Gastroesophageal sphincter (tissue), 4 donors: ENCODE results near the gene ZNF521. TPM values are rescaled to one million over a fixed set of nuclear protein-coding genes. Genes with fewer than 3 reads are reported as not detected.

Source experiments
- ATAC-seq: fragments of 150-250 bp; one replicate; pipeline ENCODE4 v1.9.1; 2016; ENCODE audit warnings: mild to moderate bottlenecking, moderate library complexity
- H3K27ac ChIP-seq, 4 donors: fragments of 200-600 bp; sonication (generic) in 3 of 4; 1 replicate in 3 of 4; 2 replicates in 1 of 4; pipeline ENCODE4 v1.5.1; 2016 to 2019
- H3K27me3 ChIP-seq: fragments of 200-600 bp; sonication (generic); one replicate; pipeline ENCODE4 v1.5.1; 2019
- H3K36me3 ChIP-seq, 2 donors: fragments of 200-600 bp; sonication (generic); one replicate each; pipeline ENCODE4 v1.5.1; 2019; ENCODE audit warnings: control low read depth in 1 of 2
- H3K4me1 ChIP-seq, 3 donors: fragments of 200-600 bp; sonication (generic); 1 replicate in 2 of 3; 2 replicates in 1 of 3; pipeline ENCODE4 v1.5.1; 2016 to 2019; ENCODE audit warnings: control low read depth in 2 of 3
- H3K4me3 ChIP-seq, 2 donors: fragments of 200-600 bp; sonication (generic); one replicate each; pipeline ENCODE4 v1.5.1; 2019; ENCODE audit warnings: mild to moderate bottlenecking in 1 of 2, moderate library complexity in 1 of 2
- H3K9me3 ChIP-seq, 3 donors: fragments of 200-600 bp; sonication (generic); one replicate each; pipeline ENCODE4 v1.5.1; 2017 to 2019; ENCODE audit warnings: control low read depth in 2 of 3
- EP300 ChIP-seq: sonication (generic); formaldehyde crosslinking; IDR thresholded peaks from one replicate; pipeline ENCODE4 v1.6.1; 2017; ENCODE audit warnings: antibody characterized with exemption, mild to moderate bottlenecking
- POLR2A ChIP-seq, 2 donors: fragments of 450-650 bp; IDR thresholded peaks; one replicate each; pipeline ENCODE4 v1.6.1; 2017; ENCODE audit warnings: antibody characterized with exemption in 2 of 2, mild to moderate bottlenecking in 2 of 2, moderate library complexity in 1 of 2
- POLR2AphosphoS5 ChIP-seq: sonication (generic); formaldehyde crosslinking; IDR thresholded peaks from one replicate; pipeline ENCODE4 v1.6.1; 2017; ENCODE audit warnings: antibody characterized with exemption
- WGBS, 2 donors: methylation state at CpG; one replicate each; pipeline ENCODE4 v1.1.5; 2018; ENCODE audit warnings: low coverage in 1 of 2; 5-methylcytosine and 5-hydroxymethylcytosine counted together
- total RNA-seq, 4 donors: library from RNA; depleted of rRNA; stranded (reverse); fragments of >200 nt; gene quantifications; one replicate each; pipeline ENCODE4 v1.1.0, GENCODE V29; 2016
- TF ChIP-seq, protein P1 (sequence below), 4 experiments: fragments of 200-600 bp in 2 of 4; fragments of 450-650 bp in 2 of 4; sonication (generic) in 1 of 4; IDR thresholded peaks; one replicate each; pipeline ENCODE4 v1.5.1; 2017 to 2019; ENCODE audit warnings: antibody characterized with exemption in 4 of 4, mild to moderate bottlenecking in 2 of 4, moderate library complexity in 2 of 4

ZNF521 gene
- total RNA-seq, 4 donors from 2014 or later: 9.9 to 29.3 (median 13.4) TPM

DNA sequence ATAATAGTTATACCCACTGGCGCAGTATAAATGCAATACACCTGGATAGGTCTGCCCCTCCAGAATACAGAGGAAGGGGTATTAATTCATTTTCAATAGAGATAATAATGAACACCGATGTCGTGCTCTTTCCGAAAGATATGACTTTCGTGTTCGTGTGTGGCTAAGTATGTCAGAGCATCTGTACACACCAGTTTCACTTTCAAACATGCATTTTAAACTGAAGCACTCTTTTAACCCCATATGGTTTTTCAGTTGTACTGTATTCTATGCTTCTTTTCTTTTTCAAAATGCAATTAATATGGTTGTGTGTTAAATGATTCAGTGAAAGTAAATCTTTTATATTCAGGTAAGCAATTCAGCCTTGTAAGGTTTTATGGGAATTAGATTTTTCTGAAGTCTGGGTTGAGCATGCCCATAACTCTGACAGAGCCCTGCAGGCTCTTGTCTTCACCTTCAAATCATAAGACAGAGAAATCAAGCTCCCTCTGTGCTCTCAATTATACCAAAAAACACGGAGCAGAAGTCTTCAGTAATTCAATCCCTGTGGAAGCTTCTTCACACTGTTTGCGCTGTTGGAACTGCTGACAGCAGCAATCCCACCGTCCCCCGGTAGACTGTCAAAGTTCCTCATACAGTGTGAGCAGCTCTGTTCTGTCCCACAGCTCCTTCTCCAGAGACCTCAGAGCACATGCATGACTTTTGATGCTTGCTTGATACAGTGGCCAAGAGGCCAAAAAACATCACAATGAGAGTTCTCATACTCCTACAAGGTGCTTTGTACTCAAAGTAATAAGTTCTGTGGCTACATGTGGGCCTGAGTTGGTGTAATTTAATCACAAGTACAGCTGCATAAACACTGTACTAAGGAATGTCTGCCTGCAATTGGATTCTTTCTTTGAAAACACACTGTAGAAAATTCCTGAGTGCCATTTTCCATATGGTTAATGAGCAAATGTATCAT, 186.8 kb downstream of the ZNF521 start:
- H3K27ac ChIP-seq: peak overlapping the region in 3 of 4 donors; percentile 25 to 57 (median 56)
- H3K9me3 ChIP-seq: no peaks in the 10 kb centered on the region
- H3K27me3 ChIP-seq: no peaks in the 10 kb centered on the region
- H3K36me3 ChIP-seq: no peaks in the 10 kb centered on the region
- H3K4me1 ChIP-seq: peaks cover 0 to 17% (median 4%) of the 10 kb centered on the region in 3 donors
- ATAC-seq: peak; percentile 65
- no peak for TF ChIP-seq POLR2AphosphoS5
- no peak for TF ChIP-seq EP300
- TF ChIP-seq, protein P1, sequence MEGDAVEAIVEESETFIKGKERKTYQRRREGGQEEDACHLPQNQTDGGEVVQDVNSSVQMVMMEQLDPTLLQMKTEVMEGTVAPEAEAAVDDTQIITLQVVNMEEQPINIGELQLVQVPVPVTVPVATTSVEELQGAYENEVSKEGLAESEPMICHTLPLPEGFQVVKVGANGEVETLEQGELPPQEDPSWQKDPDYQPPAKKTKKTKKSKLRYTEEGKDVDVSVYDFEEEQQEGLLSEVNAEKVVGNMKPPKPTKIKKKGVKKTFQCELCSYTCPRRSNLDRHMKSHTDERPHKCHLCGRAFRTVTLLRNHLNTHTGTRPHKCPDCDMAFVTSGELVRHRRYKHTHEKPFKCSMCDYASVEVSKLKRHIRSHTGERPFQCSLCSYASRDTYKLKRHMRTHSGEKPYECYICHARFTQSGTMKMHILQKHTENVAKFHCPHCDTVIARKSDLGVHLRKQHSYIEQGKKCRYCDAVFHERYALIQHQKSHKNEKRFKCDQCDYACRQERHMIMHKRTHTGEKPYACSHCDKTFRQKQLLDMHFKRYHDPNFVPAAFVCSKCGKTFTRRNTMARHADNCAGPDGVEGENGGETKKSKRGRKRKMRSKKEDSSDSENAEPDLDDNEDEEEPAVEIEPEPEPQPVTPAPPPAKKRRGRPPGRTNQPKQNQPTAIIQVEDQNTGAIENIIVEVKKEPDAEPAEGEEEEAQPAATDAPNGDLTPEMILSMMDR (IDR thresholded peaks at IDR 0.05): no peak
- TF ChIP-seq POLR2A (IDR thresholded peaks at IDR 0.05): no peak
- WGBS, 2 donors: 24 to 52% methylated on average over 7 to 10 of the region's 10 CpGs
- H3K4me3 ChIP-seq: peak overlapping the region; percentile 38

DNA sequence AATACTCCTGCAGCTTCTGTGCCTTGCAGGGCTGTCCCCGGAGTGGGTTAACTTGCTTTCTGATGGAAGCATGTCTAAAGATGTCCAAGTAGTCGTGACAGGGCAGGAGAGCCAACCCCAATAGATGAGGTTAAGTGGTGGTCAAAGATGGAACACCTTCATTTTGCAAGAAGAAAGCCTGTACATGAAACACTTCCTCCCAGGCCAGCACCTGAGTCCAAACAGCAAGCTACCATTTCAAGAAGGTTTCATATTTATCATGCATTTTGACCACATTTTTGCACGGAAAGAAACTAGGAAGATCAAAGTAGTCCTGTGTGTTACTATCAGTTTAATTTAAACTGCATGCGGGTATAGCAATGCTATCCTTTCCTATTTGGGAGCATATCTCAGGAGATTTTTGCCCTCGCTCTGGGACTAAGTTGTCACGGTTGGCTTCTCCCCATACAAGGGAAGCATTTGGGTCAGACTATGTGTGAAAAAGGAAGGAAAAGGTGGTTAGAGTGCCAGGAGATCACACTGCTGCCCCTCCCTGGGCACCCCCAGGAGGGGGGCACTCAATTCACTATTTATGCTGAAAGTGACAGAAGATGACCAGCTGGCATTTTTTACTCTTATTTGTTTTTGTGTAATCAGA, 187.6 kb downstream of the ZNF521 start:
- WGBS, 2 donors: 58 to 61% methylated on average over 5 to 6 of the region's 6 CpGs
- H3K4me1 ChIP-seq: peaks cover 0 to 17% (median 4%) of the 10 kb centered on the region in 3 donors
- TF ChIP-seq EP300: no peak
- no peak for TF ChIP-seq POLR2A (IDR thresholded peaks at IDR 0.05)
- TF ChIP-seq POLR2AphosphoS5: no peak
- TF ChIP-seq, protein P1 (IDR thresholded peaks at IDR 0.05): no peak
- no peaks in the 10 kb centered on the region for H3K9me3 ChIP-seq
- no peaks in the 10 kb centered on the region for H3K27me3 ChIP-seq
- H3K27ac ChIP-seq: peak overlapping the region in 2 of 4 donors; percentile 56 to 57
- no peak for ATAC-seq
- H3K36me3 ChIP-seq: no peaks in the 10 kb centered on the region
- H3K4me3 ChIP-seq: peak overlapping the region; percentile 38

DNA sequence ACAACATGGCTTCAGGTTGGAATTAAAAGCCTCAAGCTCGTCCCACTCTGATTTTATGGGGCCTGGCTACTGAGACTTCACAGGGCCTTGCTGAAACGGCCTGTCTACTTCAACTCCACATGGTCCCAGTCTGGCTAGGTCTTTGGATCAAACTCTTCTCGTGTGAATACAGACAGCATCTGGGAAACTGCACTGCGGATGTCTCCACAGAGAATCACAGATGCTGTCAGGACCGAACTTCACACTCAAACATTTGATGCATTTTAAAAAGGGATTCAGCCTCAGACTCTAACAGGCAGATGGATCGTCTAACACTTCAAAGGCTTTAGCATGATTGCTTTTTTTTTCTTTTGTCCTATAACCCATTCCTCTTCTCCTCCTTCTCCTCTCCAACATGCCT, 198.5 kb downstream of the ZNF521 start:
- ATAC-seq: no peak
- H3K9me3 ChIP-seq: no peaks in the 10 kb centered on the region
- H3K4me1 ChIP-seq: no peaks in the 10 kb centered on the region
- 86 to 87% methylated on average over 3 to 5 of the region's 6 CpGs for whole genome bisulfite sequencing, 2 donors
- H3K27ac ChIP-seq: no peak overlapping the region
- no peaks in the 10 kb centered on the region for H3K27me3 ChIP-seq
- H3K4me3 ChIP-seq: no peak overlapping the region
- no peaks in the 10 kb centered on the region for H3K36me3 ChIP-seq
- TF ChIP-seq, protein P1 (IDR thresholded peaks at IDR 0.05): no peak
- TF ChIP-seq POLR2A (IDR thresholded peaks at IDR 0.05) (no peak), POLR2AphosphoS5 (no peak), EP300 (no peak)

DNA sequence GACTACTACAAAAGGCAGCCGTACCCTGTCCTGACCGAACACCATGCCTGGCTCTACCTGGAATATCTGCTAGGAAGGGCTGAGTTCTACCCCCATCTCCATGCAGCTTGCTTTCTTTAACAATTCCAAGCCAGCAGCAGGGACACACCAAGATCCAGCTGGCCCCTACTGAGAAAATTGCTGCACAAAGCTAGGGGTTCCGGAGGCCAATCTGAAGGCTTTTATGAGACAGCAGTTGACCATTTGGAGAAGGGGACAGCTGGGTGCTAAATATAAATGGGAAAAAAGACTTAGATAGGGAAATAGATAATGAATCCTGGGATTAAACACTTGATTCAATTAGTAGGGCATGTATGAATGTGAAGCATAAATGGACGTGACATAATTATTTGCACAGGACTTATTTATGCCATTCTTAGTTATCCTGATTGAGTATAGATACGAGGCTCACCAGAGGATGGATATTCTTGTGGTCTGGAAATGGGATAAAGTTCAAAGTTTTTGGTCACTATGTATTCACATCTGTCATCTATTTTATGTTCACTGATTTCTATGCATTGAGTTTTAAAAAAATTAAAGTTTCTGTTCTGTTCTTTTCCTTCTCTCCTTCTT, 204.0 kb downstream of the ZNF521 start:
- no peak overlapping the region for H3K4me3 ChIP-seq
- no peak overlapping the region for H3K27ac ChIP-seq
- H3K27me3 ChIP-seq: no peaks in the 10 kb centered on the region
- H3K9me3 ChIP-seq: no peaks in the 10 kb centered on the region
- peaks cover 0 to 9% (median 0%) of the 10 kb centered on the region in 3 donors for H3K4me1 ChIP-seq
- no peak for ATAC-seq
- 81 to 90% methylated on average over 2 to 4 of the region's 5 CpGs for WGBS, 2 donors
- TF ChIP-seq POLR2A (IDR thresholded peaks at IDR 0.05) (no peak), EP300 (no peak), POLR2AphosphoS5 (no peak)
- TF ChIP-seq, protein P1 (IDR thresholded peaks at IDR 0.05): no peak
- H3K36me3 ChIP-seq: no peaks in the 10 kb centered on the region
